Activated naive CD8-positive, alpha-beta T cell treated with anti-CD3 and anti-CD28 coated beads, Interleukin-2, amount 50 U/mL, for 16 hours (primary cell): ENCODE measurements around the gene OR10Z1.

Source experiments
- DNase-seq: peaks from one replicate; pipeline ENCODE4 v3.0.0-alpha.2; 2020; ENCODE audit warnings: low read depth, low spot score

Gene OR10Z1, protein sequence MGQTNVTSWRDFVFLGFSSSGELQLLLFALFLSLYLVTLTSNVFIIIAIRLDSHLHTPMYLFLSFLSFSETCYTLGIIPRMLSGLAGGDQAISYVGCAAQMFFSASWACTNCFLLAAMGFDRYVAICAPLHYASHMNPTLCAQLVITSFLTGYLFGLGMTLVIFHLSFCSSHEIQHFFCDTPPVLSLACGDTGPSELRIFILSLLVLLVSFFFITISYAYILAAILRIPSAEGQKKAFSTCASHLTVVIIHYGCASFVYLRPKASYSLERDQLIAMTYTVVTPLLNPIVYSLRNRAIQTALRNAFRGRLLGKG

DNA sequence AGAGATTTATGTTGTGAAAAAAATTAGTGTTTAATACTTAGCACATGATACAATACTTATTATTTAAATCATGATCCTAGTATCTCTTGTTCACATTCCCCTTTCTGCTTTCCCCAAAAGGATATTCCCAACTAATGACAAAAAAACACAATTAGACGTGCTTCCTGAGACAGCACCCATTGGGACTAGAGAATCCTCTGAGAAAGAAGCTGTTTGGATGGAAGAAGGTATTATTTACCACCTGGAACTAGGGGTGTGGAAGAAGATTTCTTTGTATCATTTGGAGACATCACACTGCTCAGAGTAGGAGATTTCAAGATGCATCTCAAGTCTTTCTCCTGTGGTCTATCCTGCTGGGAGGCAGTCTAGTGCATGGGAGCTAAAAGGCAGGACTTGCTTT lies at the start of gene OR10Z1:
Gene OR10Z1, plus strand, starts transcription at position 301 of the 400 bp plus-strand sequence. CDS start 1,171 bp downstream, outside the sequence.
- no peak for DNase-seq

DNA sequence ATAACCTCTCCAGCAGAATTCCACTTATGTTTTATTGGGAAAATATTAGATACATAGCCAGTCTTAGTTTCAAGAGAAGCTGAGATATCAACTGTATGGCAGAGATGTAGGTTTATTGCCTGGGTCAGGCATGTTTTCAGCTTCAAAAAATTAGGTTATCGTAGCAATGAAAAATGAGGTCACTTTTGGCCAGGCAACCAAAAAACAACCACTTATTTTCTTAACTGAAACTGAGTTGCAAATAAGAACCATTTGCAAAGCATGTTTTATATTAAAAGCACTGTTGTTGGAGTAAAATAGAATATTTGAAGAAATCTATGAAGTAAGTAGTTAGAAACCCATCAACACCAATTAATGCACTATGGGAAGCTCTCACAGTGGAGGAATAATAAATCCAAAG lies 45.4 kb upstream of the OR10Z1 start:
- DNase-seq = no peak

DNA sequence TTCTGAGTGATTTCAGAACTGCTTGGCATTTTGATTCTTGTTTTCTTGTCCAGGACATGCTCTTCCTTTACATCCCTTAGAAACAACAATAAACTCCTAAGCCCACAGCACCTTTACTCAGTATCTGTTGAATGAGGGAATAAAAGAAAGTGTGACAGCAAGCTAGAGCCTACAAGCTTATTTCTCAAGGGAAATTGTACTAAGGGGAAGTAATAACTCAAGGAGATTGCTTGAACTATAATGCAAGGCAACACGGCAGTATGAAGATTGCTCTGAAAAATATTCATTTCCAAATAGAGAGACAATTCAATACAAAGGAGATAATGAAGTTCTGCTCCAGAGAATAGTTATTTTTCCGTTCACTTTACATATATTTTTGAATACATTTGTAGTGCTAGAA lies 41.2 kb upstream of the OR10Z1 start:
- no peak for DNase-seq

DNA sequence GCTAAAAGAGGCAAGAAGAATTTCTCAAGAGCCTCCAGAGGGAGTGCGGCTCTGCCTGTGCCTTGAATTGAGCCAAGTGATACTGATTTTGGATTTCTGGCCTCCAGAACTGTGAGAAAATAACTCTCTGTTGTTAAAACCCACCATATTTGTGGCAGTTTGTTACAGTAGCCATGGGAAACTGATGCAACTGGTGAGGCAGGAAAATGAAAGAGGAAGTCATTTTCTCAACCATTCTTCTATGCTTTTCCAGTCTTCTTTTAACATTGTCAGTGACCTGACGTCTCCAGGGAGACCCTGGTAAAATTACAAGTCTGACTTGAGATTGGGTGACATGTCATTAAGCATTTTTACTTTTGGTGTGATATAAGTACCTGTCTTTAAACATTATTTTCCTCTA lies 40.5 kb upstream of the OR10Z1 start:
- no peak for DNase-seq

DNA sequence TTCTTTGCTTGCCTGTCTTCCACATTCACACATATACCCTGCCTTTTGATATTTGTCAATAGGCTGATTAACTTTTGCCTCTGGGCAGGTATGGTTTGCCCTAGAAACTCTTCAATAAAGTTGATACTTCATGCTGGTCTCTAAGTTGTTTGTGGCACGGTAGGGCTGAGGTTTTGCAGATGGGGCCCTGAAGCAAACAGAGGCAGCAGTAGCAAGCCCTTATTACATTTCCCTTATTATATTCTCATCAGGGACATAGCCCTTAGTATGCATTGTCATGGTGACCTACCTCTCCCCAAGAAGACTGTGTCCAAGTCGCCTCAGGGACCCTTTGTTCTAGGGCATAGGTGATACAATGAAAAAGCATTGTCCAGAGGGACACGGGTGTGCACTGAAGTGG lies 34.6 kb upstream of the OR10Z1 start, which contains the start of gene OR6P1:
Gene OR6P1, minus strand, starts transcription at position 101 of the 400 bp plus-strand sequence. CDS start 6,976 bp downstream, outside the sequence.
- no peak for DNase-seq

DNA sequence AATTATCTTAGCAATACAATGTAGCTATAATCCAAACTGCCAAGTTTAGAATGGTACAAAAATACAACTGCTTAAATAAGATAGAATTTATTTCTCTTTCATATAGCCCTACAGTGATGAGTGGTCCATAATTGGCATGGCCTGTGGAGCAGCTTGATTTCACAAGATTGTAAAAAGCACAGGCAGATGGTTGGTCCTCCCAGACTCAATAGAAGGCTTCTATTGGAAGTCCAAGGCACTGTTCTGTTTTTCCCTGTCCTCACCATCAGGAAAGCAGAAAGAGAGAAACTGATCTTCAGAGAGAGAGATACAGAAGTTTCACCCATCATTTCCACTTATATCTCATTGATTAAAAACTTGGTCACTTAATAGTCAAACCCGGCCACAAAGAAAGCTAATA lies 32.8 kb upstream of the OR10Z1 start:
- DNase-seq = no peak

DNA sequence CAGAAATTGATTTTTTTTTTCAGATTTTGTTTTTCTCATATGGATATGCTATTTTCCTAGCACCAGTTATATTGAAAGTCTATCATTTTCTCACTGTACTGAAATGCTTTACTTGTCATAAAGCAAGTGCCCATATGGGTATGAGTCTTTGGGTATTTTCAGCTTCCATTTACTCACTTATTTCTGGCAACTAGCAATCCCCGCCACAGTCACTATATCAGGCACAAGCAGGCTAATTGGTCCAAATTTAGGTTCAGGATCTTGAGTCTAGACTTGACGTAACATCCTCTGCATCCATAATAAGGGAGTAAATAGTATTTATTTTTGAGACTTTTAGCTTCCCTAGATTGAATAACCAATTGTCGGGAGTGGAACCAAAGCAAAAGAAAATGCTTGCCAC lies 27.5 kb upstream of the OR10Z1 start:
- no peak for DNase-seq

DNA sequence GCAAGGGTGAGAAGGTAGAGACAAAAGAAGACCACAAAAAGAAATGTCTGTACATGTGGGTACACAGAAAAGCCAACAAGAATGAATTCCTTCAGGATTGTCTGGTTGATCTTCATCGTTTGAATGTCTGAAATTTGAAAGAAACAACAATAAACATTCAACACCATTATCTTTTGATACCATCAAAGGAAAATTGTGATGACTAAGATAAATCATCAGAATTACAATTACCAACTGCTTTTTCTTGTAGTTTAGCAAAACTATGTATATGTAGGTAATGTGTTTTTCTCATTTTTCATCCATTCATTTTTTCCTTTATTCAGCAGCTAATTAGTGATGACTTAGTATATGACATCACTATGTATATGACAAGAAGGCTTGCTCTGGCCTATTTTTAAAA lies 25.3 kb upstream of the OR10Z1 start, which contains the start of gene OR10X1:
Gene OR10X1, minus strand, starts transcription at position 167 of the 400 bp plus-strand sequence. Its CDS starts 0 bp downstream, at position 167.
- DNase-seq = no peak

DNA sequence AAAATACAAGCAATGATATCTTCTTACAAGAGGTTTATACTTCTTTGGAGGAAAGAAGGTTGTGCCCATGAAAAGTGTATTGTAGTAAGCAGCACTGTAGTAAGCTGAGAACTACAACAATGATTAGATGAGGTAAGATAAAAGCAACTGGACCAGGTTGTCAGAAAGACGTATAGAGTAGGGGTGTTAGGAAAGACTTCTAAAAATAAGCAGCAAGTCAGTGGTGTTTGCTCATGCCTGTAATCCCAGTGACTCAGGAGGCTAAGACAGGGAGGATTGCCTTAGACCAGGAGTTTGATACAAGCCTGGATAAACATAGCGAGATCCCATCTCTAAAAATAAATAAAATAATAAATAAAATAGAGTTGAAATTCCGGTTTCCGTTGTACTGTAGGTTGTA lies 21.1 kb upstream of the OR10Z1 start:
- DNase-seq = no peak

DNA sequence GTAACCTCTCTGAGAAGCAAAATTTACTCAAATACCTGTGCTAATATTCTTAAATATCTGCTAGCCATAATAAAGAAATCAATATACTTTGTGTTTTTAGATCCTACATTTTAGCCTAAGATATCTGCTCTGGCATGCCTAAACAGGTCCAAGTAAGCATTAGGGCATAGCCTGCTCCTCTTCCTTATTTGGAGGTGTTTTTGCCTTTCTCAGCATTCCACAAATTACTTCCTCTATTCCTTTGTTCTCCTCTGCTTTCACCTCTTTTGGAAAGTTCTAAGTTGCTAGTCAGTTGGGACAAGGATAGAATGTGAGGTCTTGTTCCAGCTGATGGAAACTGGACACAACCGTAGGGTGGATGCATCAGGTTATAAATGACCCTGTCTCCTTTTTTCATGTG lies 18.1 kb upstream of the OR10Z1 start:
- no peak for DNase-seq

DNA sequence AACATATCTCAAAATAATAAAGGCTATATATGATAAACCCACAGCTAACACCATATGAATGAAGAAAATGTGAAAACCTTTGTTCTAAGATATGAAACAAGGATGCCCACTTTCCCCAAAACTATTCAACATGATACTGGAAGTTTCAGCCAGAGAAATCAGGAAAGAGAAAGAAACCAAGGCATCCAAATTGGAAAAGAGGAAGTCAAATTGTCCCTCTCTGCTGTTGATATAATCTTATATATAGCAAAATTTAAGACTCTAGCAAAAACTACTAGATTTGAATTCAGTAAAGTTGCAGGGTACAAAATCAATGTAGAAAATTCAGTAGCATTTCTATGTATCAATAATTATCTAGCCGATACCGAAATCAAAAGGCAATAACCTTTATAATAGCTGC lies 4.3 kb upstream of the OR10Z1 start:
- no peak for DNase-seq

DNA sequence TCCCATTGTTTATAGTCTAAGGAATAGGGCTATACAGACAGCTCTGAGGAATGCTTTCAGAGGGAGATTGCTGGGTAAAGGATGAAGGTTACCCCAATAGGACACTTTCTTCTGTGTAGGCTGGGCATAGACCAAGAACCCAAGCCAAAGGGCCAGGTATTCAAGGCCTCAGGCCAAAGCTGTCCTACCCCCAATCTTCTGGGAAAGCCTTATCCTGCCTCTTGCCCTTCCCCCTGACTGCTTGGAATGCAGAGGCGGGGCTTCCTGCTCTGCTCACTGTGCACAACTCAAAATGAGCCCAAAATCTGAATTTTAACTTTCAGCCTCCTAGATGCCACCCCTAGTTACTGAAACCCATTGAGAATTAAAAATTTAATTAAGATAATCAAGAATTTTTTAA lies 2.2 kb downstream of the OR10Z1 start:
- DNase-seq = no peak

DNA sequence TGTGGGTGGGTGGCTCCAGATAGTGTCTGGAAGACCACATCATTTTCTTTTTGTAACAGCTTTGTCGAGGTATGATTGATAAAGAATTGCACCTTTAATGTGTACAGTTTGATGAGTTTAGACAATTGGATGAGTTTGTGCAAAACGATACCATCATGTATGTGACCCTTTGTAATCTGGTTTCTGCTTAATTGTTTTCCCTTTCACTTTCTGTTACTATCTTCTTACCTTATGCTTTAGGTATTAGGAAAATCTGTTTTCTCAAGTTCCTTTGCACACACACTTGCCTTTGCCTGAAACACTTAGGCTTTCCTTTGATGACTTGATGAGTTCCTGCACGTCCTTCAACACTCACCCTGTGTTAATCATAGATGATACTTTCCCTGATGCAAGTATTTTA lies 6.8 kb downstream of the OR10Z1 start:
- no peak for DNase-seq

DNA sequence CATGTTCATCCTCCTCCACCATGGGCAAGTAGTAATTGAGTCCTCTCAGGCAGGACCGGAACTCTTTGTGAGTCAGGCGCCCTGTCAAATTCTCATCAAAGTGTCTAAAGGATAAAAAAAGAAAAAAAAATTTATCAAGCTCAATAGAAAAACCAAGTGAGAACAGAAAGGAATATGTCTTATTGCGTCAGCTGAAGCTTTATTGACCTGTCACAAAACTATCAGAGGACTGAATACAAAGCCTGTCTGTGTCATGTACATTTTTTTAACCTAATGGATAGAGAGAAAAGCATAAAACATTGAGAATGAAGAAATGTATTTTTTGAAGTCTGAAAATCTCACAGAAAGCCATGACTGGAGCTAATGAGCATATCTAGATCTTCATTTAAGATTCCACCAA lies 8.7 kb downstream of the OR10Z1 start:
- no peak for DNase-seq

DNA sequence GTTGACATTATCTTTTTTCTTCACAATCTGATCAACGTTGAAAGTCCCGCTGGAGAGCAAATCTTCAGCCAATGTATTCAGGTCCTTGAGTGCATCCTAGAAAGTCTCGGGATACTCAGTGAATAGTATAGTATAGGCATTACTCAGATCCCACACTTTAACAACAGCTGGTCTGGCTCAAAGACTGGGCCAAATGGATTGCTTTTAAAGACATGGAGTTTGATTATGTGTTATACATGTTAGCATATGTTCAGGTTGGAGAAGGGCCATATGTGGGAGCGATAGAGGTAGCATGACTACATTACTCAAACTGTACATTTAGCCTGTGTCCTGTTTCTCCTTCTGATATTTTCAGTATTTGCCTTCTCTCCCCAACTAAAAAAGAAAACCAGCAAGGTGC lies 33.1 kb downstream of the OR10Z1 start:
- no peak for DNase-seq

DNA sequence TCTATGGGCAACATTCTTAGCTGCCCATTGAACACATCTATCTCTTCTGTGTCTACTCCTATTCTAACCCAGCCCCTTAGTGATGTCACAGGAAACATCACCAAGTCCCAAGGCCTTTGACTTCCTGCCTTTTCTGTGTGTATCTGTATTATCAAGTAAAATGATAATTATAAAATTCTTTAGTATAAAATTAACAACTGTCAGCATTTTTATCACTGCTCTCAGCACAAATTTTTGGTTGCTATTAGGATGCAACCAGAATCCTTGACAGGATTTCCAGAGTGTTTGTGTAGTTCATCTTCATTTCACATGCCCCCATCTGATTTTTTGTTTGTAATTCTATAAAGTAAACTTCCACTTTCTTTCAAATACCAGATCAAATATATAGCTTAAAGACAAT lies 33.8 kb downstream of the OR10Z1 start:
- no peak for DNase-seq

DNA sequence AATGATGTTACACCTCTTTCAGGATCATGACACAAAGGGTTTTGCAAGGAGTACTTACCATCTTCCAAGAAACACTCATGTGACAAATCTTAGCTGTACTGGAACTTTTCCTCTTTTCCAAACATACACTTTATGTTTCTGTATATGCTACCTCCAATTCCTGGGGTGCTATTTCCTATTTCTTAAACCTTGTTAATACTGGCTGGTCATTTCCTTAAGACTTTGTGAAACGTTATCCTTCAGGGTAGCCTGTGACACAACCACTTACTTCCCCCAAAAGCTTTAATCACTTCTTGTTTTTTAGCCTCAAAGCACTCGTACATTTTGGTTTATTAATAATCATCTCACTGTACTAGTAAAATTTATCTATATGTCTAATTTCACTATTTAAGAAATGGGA lies 39.4 kb downstream of the OR10Z1 start:
- DNase-seq = no peak

DNA sequence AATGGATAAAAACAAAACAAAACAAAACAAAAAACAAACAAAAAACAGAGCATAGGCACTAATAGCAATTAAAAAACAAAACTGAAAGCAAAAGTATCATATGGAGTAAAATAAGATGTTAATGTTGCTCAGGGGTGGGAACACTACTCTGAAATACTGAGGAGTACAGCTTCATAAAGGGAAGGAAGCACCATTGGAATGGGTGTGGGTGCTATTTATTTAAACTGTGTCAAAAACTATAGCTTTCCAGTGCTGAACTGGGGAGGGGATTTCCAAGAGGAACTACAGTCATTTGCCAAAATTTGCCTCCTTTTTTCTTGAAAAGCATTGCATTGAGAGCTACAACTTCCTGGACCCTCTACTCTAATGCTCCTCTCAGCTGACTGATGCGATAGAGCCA lies 41.4 kb downstream of the OR10Z1 start:
- DNase-seq = no peak

DNA sequence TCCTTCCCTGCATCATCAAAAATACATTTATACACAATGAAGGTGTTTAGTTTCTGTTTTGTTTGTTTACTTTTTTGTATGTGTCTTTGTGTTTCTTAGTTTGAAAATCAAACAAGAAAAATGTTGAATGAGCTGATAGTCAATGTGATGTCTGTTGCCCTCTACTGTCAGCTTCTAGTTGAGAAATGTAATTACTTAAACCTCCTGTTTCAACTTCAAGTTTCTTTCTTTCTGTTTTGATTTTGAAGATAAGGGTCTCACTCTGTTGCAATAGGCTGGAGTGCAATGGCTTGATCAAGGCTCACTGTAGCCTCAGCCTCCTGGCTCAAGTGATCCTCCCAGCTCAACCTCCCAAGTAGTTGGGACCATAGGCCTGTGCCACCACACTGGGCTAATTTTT lies 44.0 kb downstream of the OR10Z1 start:
- no peak for DNase-seq

DNA sequence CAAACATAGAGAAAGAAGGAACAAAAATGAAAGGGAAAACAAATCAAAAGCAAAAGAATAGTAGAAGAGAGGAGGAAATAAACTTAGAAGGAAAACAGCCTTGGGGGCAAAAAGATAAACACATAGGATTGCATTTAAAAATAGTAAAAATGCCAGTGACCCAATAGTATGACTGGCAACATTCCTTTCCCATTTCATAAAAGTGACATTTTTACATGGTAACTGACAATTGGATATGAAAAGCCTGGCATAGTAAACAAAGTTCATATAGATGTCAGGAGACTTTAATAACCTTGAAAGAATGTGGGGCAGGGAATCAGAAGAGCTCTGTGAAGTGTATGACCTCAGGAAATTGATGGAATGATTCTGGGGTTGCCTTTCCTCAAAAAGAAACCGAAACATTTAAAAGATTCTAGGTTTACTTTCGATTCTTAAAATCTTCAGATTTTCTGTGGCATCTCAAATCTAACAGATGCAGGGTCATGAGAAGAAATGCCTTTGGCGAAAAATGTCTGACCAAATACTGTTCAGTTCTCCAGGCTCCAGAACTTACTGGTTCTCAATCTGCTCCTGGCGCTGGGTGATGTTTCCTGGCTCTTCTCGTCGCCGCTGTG lies 47.8 kb downstream of the OR10Z1 start:
- no peak for DNase-seq

DNA sequence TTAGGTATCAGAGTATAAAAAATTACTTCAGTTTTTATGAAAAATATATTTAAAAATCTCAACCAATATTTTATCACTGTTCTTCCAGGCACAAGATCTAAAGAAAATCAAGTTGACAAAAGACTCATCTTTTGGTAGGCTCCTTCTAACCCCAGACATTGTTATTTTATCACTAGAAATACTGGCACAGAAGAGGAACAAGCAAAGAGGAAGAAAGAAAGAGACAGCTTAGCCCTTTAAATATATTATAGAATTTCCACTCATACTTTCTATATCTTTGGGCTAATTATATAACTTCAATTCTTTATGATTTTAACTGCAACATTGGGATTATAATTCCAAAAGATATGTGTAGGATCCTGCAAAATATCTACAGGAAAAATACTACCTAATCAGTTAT lies 49.0 kb downstream of the OR10Z1 start:
- no peak for DNase-seq

DNA sequence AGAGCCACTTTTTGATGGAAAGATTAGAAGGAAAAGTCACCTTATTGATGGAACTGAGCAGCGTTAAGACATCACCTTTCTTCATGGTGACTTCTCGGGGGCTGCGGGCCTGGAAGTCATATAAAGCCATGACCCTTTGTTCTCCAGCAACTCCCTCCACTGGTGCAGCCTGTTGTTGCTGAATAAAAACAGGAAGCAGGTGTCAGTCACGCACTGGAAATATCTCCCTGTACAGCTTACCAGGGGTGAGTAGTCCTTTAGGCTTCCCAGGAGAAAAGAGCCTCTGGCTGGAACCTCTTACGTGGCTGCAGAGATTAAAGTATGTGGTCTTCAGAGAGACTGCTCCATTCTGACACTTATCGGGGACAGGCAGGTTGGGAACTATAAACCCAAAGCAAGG lies 49.5 kb downstream of the OR10Z1 start:
- DNase-seq = no peak
